SU-DHL-6 (cell line): ENCODE results near the gene SLC16A7.

ENCODE experiments used
- CTCF ChIP-seq: fragments of 200-600 bp; sonication (generic); IDR thresholded peaks from one replicate; pipeline ENCODE4 v1.5.1; 2017; ENCODE audit warnings: antibody characterized with exemption, mild to moderate bottlenecking, low read length, moderate library complexity; ENCODE audit not compliant: insufficient read depth, poor library complexity, severe bottlenecking
- EZH2phosphoT487 ChIP-seq: fragments of 200-600 bp; sonication (generic), shearing (Covaris generic); conservative IDR thresholded peaks from 2 replicates; pipeline ENCODE4 v1.6.1; 2018; ENCODE audit warnings: mild to moderate bottlenecking, antibody characterized with exemption, low read length, moderate library complexity, mixed read lengths

- TF ChIP-seq CTCF (no peak), EZH2phosphoT487 (no peak)
Observed at GRCh38 chr12:59803735-59804134, 207.9 kb downstream of the SLC16A7 start.
